Kidney glomerular epithelial cell (primary cell): Measurements from ENCODE around the gene RNF19B.

ENCODE experiments used
- DNase-seq: peaks from one replicate; lab custom pipeline; 2025; lab: John Stamatoyannopoulos, UW

The RNF19B gene

GRCh38 chr1:32886828-32887414 is 77.7 kb downstream of the RNF19B start:
- no peak for DNase-seq
